Type B pancreatic cell (in vitro differentiated cells): ENCODE results near the gene FYCO1. TPM values are rescaled to one million over a fixed set of nuclear protein-coding genes. Genes with fewer than 3 reads are reported as not detected.
"Not testable (repeated sequence)": the region's sequence is repeated elsewhere in the genome, so short reads cannot be mapped to it uniquely, and the experiment has no call there.

Source experiments
- DNase-seq: peaks from one replicate; pipeline ENCODE4 v3.0.0; 2021; ENCODE audit warnings: mixed read lengths; ENCODE audit not compliant: unreplicated experiment; ENCODE audit errors: extremely low spot score
- H3K27ac Mint-ChIP-seq: 2 replicates; pipeline ENCODE4 v1.8.0; 2021; ENCODE audit warnings: mild to moderate bottlenecking, mixed read lengths
- H3K27me3 Mint-ChIP-seq: 2 replicates; pipeline ENCODE4 v1.8.0; 2021; ENCODE audit warnings: mixed read lengths
- H3K36me3 Mint-ChIP-seq: 2 replicates; pipeline ENCODE4 v1.8.0; 2021; ENCODE audit warnings: mixed read lengths
- H3K4me1 Mint-ChIP-seq: one replicate; pipeline ENCODE4 v1.8.0; 2021; ENCODE audit warnings: mixed read lengths; ENCODE audit not compliant: unreplicated experiment
- H3K4me3 Mint-ChIP-seq: 2 replicates; pipeline ENCODE4 v1.8.0; 2021; ENCODE audit warnings: mild to moderate bottlenecking, mixed read lengths
- H3K9me3 Mint-ChIP-seq: 2 replicates; pipeline ENCODE4 v1.8.0; 2021; ENCODE audit warnings: mixed read lengths
- CTCF ChIP-seq: fragments of 200-600 bp; sonication (generic); conservative IDR thresholded peaks from 2 replicates; pipeline ENCODE4 v1.5.0; 2021; ENCODE audit warnings: antibody characterized with exemption, mild to moderate bottlenecking
- total RNA-seq: library from RNA; stranded (reverse); gene quantifications from 2 replicates; pipeline ENCODE4 v1.2.1, GENCODE V29; 2021; ENCODE audit warnings: low replicate concordance

Gene FYCO1
- total RNA-seq, 1 donor from 2014 or later: 15.2 TPM

GRCh38 chr3:46007280-46007679 is 11.7 kb upstream of the FYCO1 start:
- Mint-ChIP-seq H3K27ac (no peak overlapping the region), H3K9me3 (no peaks in the 10 kb centered on the region), H3K4me3 (no peak overlapping the region), H3K4me1 (no peaks in the 10 kb centered on the region), H3K27me3 (peaks cover 6% of the 10 kb centered on the region), H3K36me3 (no peaks in the 10 kb centered on the region)
- DNase-seq: no peak
- no peak for TF ChIP-seq CTCF

GRCh38 chr3:46006238-46007032 is 10.8 kb upstream of the FYCO1 start:
- H3K9me3 Mint-ChIP-seq: no peaks in the 10 kb centered on the region
- TF ChIP-seq CTCF: no peak
- H3K27ac Mint-ChIP-seq: no peak overlapping the region
- no peaks in the 10 kb centered on the region for H3K36me3 Mint-ChIP-seq
- H3K27me3 Mint-ChIP-seq: peaks cover 6% of the 10 kb centered on the region
- no peak overlapping the region for H3K4me3 Mint-ChIP-seq
- DNase-seq: no peak
- no peaks in the 10 kb centered on the region for H3K4me1 Mint-ChIP-seq

GRCh38 chr3:46003706-46004105 is 8.1 kb upstream of the FYCO1 start:
- H3K4me3 Mint-ChIP-seq, H3K4me1 Mint-ChIP-seq, DNase-seq, H3K27me3 Mint-ChIP-seq, H3K36me3 Mint-ChIP-seq, H3K27ac Mint-ChIP-seq, H3K9me3 Mint-ChIP-seq: not testable (repeated sequence)

- no peak for TF ChIP-seq CTCF
- H3K36me3 Mint-ChIP-seq: no peaks in the 10 kb centered on the region
- no peaks in the 10 kb centered on the region for H3K4me1 Mint-ChIP-seq
- no peak overlapping the region for H3K27ac Mint-ChIP-seq
- peaks cover 15% of the 10 kb centered on the region for H3K27me3 Mint-ChIP-seq
- no peak for DNase-seq
- no peak overlapping the region for H3K4me3 Mint-ChIP-seq
- H3K9me3 Mint-ChIP-seq: no peaks in the 10 kb centered on the region
These were observed 5.6 kb upstream of the FYCO1 start for GRCh38 chr3:46001178-46001577.

GRCh38 chr3:45997942-45998341 is 2.3 kb upstream of the FYCO1 start:
- Mint-ChIP-seq H3K27me3 (peaks cover 15% of the 10 kb centered on the region), H3K36me3 (no peaks in the 10 kb centered on the region), H3K4me1 (no peaks in the 10 kb centered on the region), H3K4me3 (no peak overlapping the region), H3K27ac (no peak overlapping the region), H3K9me3 (no peaks in the 10 kb centered on the region)
- no peak for TF ChIP-seq CTCF
- no peak for DNase-seq

DNA sequence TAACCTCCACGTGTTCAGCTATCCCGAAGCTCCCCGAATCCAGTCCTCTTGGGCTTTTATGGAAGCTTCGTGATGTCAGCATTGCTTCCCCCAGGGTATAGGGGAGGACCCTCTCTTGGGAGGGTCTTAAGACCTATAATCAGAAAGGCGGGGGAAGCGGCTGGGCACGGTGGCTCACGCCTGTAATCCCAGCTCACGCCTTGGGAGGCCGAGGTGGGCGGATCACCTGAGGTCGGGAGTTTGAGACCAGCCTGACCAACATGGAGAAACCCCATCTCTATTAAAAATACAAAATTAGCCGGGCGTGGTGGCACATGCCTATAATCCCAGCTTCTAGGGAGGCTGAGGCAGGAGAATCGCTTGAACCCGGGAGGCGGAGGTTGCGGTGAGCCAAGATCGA is 1.9 kb upstream of the FYCO1 start:
- H3K36me3 Mint-ChIP-seq, DNase-seq, H3K27ac Mint-ChIP-seq, H3K4me3 Mint-ChIP-seq, H3K9me3 Mint-ChIP-seq, H3K4me1 Mint-ChIP-seq: not testable (repeated sequence)
- H3K27me3 Mint-ChIP-seq: peaks cover 15% of the 10 kb centered on the region
